Stimulated activated CD4-positive, alpha-beta T cell treated with anti-CD3 and anti-CD28 coated beads, Interleukin-12 subunit alpha, Interleukin-12 subunit beta, amount 100 ng/mL, for 24 hours (primary cell): ENCODE results near the gene PCDHGC5.
A peak's percentile ranks its signal among the peaks of the same experiment; 100 is the strongest.

Experiments
- DNase-seq, 2 experiments: peaks; one replicate each; pipeline ENCODE4 v3.0.0-alpha.2; 2020; ENCODE audit warnings: low read depth in 2 of 2

PCDHGC5 gene

GRCh38 chr5:141512911-141513626 lies 24.2 kb downstream of the PCDHGC5 start:
- DNase-seq: peak in 1 of 2 experiments; percentile 32

- DNase-seq: peak; percentile 55 to 63
These were observed 24.9 kb downstream of the PCDHGC5 start for GRCh38 chr5:141513627-141514329.

- DNase-seq: no peak
These were observed 25.7 kb downstream of the PCDHGC5 start for GRCh38 chr5:141514330-141515133.

GRCh38 chr5:141515141-141515540 lies 26.3 kb downstream of the PCDHGC5 start:
- DNase-seq: no peak

GRCh38 chr5:141515946-141516671 lies 27.2 kb downstream of the PCDHGC5 start:
- no peak for DNase-seq

GRCh38 chr5:141516672-141517025 lies 27.8 kb downstream of the PCDHGC5 start:
- no peak for DNase-seq

GRCh38 chr5:141517312-141517711 lies 28.4 kb downstream of the PCDHGC5 start:
- DNase-seq: no peak

- no peak for DNase-seq
These were observed 29.2 kb downstream of the PCDHGC5 start for GRCh38 chr5:141517880-141518617.

- no peak for DNase-seq
These were observed 29.7 kb downstream of the PCDHGC5 start for GRCh38 chr5:141518618-141519015.

- DNase-seq: no peak
These were observed 31.0 kb downstream of the PCDHGC5 start for GRCh38 chr5:141519605-141520565.

- DNase-seq: no peak
These were observed 32.4 kb downstream of the PCDHGC5 start for GRCh38 chr5:141521244-141521781.

- no peak for DNase-seq
These were observed 33.4 kb downstream of the PCDHGC5 start for GRCh38 chr5:141522301-141522700.

GRCh38 chr5:141523991-141524390 lies 35.1 kb downstream of the PCDHGC5 start:
- DNase-seq: no peak

GRCh38 chr5:141524604-141525597 lies 36.0 kb downstream of the PCDHGC5 start:
- DNase-seq: no peak

- no peak for DNase-seq
These were observed 36.8 kb downstream of the PCDHGC5 start for GRCh38 chr5:141525653-141526052.

GRCh38 chr5:141527426-141527825 lies 38.5 kb downstream of the PCDHGC5 start:
- no peak for DNase-seq

- no peak for DNase-seq
These were observed 39.6 kb downstream of the PCDHGC5 start for GRCh38 chr5:141528291-141528984.

GRCh38 chr5:141529002-141529401 lies 40.1 kb downstream of the PCDHGC5 start:
- no peak for DNase-seq
